GM18508 (cell line): ENCODE data around the gene ACAP2.
"Not testable (repeated sequence)": the region's sequence is repeated elsewhere in the genome, so short reads cannot be mapped to it uniquely, and the experiment has no call there.

Experiments used
- ATAC-seq: cut with Tn5 transposase; IDR thresholded peaks from one replicate; pipeline ENCODE4 v1.9.1; 2021; ENCODE audit warnings: moderate number of reproducible peaks; ENCODE audit not compliant: insufficient read depth, unreplicated experiment

ACAP2 gene

GRCh38 chr3:195306369-195306768 is 136.5 kb downstream of the ACAP2 start:
- ATAC-seq: no peak

GRCh38 chr3:195302431-195302830 is 140.4 kb downstream of the ACAP2 start:
- no peak for ATAC-seq

GRCh38 chr3:195297446-195297845 is 145.4 kb downstream of the ACAP2 start:
- no peak for ATAC-seq

DNA sequence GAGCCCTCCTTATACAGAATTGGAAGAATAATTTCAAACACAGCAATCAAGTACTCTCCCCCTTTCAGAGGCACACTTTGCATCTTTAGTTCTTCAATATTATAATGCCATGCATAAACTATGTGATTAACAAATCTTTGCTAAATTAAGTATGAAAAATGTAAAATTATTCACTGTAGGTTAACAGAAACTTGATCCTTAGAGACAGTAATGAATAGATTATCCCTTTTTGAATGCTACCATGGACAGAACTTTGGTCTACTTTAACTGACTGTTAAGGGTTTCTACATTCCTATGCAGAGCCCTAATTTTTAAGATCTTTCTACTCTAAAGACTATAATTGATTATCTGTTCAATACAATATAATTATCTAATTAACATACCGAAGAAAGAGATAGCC is 146.2 kb downstream of the ACAP2 start:
- no peak for ATAC-seq

- no peak for ATAC-seq
Measured at GRCh38 chr3:195291121-195291520, 151.7 kb downstream of the ACAP2 start.

DNA sequence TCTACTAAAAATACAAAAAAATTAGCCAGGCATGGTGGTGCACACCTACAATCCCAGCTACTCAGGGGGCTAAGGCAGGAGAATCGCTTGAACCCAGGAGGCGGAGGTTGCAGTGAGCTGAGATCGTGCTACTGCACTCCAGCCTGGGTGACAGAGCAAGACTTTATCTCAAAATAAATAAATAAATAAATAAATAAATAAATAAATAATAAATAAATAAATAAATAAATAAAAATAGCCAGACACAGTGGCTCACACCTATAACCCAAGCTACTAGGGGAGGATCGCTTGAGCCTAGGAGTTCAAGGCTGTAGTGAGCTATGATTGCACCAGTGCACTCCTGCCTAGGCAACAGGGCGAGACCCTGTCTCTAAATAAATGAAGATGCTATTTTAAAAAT is 152.2 kb downstream of the ACAP2 start:
- not testable (repeated sequence) for ATAC-seq

- no peak for ATAC-seq
Measured at GRCh38 chr3:195286115-195286872, 156.5 kb downstream of the ACAP2 start.

DNA sequence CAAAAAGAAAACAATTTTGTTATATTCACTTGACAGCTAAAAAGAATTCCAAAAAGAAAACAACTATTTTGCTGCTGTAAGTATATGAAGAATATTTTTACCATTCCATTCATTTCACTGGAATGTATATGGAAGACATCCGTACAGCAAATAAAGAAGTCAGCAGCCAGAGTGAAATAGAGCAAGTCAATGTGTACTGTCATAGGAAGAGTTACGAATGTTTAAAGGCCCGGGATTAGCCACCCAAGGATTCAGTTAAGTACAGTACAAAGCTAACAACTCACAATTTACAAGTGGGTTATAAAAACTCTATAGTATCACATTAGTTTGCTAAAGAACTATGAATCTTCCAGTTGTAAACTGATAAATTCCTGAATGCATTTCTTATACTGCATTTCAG is 157.4 kb downstream of the ACAP2 start:
- ATAC-seq: no peak

GRCh38 chr3:195284842-195285241 is 158.0 kb downstream of the ACAP2 start:
- no peak for ATAC-seq

DNA sequence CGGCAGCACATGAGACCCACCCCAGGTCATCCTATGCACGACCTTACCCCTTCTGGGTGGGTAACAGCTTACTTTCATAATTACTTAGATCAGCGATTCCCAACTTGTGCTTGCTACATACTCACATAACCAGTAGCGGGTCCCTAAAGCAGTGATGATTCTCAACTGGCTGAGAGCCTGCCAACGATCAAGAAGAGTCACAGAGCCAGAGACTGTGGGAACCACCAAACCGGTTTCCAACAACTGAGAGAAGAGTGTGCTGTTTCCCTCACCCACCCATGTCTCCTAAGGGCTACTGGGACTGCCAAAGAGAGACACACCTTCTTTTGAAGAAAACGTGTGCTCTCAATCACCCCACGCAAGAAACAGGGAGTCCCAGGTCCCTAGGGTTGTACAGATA is 159.9 kb downstream of the ACAP2 start:
- ATAC-seq: no peak

- ATAC-seq: no peak
Measured at GRCh38 chr3:195274259-195274966, 168.4 kb downstream of the ACAP2 start.

DNA sequence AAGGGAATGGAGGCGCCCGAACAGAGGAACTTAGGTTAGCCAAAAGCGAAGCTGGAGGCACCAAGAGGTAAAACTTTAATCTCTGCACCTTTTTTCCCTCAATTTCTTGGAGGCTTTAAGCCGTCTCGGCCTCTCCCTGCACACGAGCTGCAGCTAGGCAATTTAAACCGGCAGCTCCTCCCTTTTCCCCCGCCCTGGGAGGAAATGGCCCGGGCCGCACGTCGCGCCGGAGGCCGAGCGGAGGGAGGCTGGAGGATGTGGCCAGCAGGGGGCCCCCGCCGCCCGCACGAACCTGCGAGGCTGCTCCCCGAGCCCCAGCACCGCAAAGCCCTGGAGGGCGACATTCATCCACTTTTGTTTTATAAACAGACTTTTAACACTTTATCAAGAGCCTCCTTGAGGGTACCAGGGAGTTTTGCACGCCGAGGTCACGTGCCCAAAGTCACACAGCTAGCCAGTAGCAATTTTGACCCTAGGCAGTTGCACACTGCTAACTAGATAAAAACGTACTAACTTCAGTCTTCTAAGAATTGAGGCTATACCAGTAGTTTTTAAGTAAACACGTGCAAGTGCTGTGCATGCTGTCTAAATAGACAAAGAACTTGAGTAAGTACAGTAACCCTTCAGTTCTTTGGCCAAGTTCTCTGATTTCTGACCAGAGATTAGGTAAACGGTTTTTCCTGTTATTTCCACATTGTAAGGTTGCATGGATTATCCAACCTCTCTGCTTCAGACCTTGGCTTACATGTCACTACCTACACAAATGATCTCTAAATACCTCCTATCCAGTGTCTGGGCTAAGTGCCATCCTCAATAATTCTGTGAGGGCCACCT is 171.2 kb downstream of the ACAP2 start:
- ATAC-seq: peak; percentile 34

DNA sequence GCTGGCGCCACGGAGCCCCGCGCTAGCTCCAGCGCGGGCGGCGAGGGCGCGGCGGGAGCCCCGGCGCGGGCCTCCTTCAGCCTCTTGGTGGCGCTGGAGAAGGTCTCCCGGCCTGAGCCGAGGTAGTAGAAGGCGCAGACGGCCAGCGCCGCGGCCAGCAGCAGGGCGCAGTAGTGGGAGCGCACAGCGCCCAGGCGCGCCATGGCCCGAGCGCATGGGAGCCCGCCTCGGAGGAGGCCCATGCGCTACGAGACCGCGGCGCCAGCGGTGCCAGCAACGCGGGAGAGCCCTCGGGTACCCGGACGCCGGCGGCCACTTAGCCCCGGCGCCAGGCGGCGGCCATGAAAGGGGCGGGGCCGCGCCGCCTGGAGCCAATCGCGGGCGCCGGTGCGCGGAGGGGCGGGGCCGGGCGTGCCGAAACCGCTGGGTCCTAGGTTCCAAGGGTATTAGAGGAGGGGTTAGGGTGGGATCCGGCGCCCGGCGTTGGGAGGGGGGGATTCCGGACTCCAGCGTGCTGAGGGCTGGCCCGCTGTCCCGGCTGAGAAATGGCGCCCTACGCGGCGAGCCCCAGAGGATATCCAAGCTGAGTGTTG is 171.9 kb downstream of the ACAP2 start, which contains the start of gene XXYLT1:
Gene XXYLT1, minus strand, starts transcription at position 343 of the 593 bp plus-strand sequence. Its CDS starts 101 bp downstream, at position 242.
- ATAC-seq: peak; percentile 44

DNA sequence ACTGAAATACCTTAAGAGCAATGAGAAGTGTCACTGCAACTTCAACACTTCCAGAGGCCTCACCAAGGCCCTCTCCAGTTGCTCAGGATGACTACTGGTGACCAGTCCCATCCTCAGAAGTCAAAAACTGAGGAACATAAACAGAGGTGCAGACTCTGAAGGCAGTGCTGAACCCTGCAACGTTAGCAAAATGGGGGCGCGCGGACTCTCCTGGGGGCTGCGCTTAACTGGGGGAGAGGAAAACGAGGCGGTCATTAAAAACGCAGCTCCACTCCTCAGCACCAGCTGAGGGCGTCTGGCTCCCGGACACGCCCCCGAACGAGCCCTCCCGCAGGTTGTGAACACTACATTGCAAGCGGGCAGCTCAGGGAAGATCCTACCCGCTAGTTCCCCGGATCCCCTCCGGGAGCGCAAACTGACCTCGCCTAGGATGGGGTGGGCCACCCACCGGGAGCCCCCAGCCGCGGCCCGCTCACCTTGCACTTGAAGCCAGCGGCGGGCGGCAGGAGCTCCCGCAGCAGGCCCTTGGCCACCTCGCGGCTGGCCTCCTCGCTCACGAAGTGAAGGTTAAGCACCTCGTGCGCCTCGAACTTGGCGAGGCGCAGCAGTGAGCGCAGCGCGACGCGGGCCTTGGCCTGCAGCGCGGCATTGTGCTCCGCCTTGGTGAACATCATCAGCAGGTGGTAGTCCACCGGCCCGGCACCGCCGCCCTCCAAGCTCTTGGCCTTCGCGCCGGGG is 172.6 kb downstream of the ACAP2 start:
- ATAC-seq: peak; percentile 2

DNA sequence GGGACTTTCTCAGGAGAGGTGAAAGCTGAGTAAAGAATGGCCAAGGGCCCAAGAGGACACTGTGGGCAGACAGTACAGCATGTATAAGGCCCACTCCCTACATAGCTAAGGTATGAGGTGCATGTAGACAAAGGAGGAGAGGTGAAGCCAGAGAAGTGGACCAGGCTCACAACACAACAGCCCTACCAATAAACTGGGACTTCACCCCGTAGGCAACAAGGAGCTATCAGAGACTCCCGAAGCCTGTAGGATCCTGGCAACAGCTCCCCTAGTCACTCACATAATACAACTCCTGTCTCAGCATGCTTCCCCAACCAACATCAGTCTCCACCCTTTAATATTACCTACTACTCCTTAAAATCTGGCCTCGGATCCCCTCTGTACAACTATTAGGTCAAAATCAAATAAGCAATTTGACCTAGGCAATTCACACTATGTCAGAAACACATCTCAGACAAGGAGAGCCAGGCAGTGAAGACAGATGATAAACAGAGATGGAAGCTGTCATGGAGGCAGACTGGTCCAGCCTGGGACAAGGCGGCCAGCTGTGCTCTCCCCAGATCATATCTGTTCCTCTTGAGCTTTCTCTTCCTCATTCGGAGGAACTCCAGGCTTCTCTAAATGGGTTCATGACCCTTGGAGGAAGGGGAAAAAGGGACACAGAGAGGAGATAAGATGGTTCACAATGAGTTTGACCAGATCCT is 173.3 kb downstream of the ACAP2 start:
- ATAC-seq: no peak

DNA sequence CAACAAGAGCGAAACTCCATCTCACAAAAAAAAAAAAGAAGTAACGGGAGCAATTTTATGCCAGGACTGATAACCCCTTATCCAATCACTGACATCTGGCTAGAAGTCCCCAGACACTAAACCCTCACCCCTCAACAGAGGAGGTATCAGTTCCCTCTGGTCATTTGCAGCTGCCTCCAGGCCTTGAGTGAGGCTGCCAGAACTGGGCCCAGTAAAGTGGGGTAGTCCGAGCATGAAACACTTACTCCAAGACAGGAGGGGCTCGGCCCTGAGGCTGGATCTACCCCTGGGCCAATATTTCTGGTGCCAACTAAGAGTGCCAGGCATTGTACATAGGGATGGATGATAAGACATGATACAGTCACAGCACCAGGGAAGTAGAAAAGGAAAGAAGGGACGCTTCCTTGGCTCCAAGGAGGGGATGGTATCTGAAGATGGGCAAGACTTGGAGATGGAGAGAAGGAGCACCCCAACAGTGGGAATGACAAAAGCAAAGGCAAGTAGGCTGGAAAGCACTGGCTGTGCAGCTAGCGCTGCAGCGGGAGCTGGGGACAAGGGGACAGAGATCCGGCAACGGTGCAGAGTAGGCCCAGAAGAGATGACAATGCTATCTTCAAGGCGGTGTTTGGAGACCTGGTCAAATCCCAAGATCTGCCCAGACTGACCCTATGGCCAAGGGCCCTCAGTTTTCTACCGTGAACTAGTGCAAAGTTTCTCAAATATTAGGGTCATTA is 174.1 kb downstream of the ACAP2 start:
- no peak for ATAC-seq

DNA sequence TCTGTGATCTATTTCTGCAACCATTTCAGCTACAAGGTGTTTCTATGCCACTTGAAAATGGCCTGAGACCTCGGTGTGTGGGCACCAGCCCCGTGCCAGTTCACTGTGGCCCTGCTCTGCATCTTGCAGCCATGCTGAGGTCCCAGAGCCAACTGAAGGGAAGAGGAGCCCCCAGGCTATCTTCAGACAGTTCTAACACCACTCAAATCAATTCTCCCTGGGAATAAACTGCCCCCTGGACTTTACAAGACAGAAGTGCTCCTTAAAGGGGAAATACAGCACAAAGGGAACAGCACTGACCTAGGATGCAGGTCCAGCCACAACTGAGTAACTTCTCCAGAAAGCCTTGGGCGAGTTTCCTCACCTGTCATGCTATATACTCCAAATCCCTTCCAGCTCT is 175.7 kb downstream of the ACAP2 start:
- ATAC-seq: no peak

- ATAC-seq: no peak
Measured at GRCh38 chr3:195266428-195266827, 176.4 kb downstream of the ACAP2 start.
